C4-2B (cell line): ENCODE measurements around the gene PFDN4.
"Not testable (repeated sequence)": the region's sequence is repeated elsewhere in the genome, so short reads cannot be mapped to it uniquely, and the experiment has no call there.

Experiments
- H3K27ac ChIP-seq: fragments of 450-650 bp; 2 replicates; pipeline ENCODE4 v1.5.1; 2017
- ZFX ChIP-seq: fragments of 450-650 bp; IDR thresholded peaks from 2 replicates; pipeline ENCODE4 v1.6.1; 2017
- TF ChIP-seq, protein P1 (sequence below): fragments of 450-650 bp; conservative IDR thresholded peaks from 2 replicates; pipeline ENCODE4 v1.5.1; 2017; ENCODE audit warnings: mild to moderate bottlenecking

PFDN4 gene

DNA sequence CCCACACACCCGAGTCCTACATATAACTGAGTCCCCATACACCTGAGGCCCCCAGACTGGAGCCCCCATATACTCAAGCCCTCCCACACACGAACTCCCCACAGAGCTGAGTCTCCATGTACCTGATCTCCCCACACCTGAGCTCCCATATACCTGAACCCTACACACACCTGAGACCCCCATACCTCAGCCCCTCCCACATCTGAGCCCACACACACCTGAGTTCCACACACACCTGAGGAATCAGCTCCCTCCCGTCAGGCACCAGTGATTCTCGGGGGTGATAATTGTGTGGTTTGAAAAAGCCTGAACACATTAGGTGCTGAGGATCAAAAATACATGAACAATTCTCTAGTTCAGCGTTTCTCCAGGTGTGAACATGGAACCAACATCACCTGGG is 15.4 kb downstream of the PFDN4 start:
- H3K27ac ChIP-seq: no peak overlapping the region
- TF ChIP-seq, protein P1, sequence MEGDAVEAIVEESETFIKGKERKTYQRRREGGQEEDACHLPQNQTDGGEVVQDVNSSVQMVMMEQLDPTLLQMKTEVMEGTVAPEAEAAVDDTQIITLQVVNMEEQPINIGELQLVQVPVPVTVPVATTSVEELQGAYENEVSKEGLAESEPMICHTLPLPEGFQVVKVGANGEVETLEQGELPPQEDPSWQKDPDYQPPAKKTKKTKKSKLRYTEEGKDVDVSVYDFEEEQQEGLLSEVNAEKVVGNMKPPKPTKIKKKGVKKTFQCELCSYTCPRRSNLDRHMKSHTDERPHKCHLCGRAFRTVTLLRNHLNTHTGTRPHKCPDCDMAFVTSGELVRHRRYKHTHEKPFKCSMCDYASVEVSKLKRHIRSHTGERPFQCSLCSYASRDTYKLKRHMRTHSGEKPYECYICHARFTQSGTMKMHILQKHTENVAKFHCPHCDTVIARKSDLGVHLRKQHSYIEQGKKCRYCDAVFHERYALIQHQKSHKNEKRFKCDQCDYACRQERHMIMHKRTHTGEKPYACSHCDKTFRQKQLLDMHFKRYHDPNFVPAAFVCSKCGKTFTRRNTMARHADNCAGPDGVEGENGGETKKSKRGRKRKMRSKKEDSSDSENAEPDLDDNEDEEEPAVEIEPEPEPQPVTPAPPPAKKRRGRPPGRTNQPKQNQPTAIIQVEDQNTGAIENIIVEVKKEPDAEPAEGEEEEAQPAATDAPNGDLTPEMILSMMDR: no peak
- TF ChIP-seq ZFX: no peak

- no peak overlapping the region for H3K27ac ChIP-seq
- no peak for TF ChIP-seq ZFX
- TF ChIP-seq, protein P1: no peak
These were observed 15.9 kb downstream of the PFDN4 start for GRCh38 chr20:54223751-54224150.

- H3K27ac ChIP-seq: not testable (repeated sequence)
These were observed 16.8 kb downstream of the PFDN4 start for GRCh38 chr20:54224642-54225041.

DNA sequence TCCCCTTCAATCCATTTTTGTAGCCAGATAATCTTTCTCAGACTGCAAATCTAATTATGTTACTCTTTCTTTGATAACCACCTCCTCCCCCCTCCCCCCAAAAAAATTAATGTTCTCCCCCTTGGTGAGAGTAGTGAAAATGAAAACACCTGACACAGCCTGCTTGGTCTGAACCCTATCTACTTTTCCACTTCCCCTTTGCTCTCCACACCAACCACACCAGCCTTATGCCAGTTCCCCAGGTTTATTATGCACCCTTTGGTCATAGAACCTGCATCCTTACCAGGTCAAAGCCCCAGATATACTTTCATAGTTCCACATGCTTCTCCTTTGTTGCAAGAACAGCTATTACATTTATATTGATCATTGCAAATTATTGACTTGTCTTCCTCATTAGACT is 19.4 kb downstream of the PFDN4 start:
- TF ChIP-seq, protein P1: no peak
- TF ChIP-seq ZFX: no peak
- no peak overlapping the region for H3K27ac ChIP-seq

GRCh38 chr20:54227751-54228150 is 19.9 kb downstream of the PFDN4 start:
- no peak overlapping the region for H3K27ac ChIP-seq
- no peak for TF ChIP-seq ZFX
- TF ChIP-seq, protein P1: no peak

DNA sequence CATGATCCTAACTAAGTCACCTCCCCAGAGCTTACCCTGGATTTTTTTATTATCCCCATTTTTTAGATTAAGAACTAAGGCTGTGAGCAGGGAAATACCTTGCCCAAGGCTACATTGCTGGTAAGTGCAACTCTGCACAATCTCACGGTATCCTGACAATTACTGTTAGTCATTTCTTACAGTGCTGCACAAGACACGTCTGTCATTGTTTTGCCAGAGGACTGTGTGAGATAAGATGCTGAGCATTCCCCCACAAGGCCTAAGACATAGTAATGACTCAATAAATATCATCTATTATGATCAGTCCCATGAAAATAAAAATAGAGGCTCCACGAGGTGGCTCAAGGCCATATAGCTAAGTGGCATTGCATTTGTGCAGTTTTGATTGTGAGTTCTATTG is 21.0 kb downstream of the PFDN4 start:
- TF ChIP-seq, protein P1: no peak
- no peak for TF ChIP-seq ZFX
- no peak overlapping the region for H3K27ac ChIP-seq

DNA sequence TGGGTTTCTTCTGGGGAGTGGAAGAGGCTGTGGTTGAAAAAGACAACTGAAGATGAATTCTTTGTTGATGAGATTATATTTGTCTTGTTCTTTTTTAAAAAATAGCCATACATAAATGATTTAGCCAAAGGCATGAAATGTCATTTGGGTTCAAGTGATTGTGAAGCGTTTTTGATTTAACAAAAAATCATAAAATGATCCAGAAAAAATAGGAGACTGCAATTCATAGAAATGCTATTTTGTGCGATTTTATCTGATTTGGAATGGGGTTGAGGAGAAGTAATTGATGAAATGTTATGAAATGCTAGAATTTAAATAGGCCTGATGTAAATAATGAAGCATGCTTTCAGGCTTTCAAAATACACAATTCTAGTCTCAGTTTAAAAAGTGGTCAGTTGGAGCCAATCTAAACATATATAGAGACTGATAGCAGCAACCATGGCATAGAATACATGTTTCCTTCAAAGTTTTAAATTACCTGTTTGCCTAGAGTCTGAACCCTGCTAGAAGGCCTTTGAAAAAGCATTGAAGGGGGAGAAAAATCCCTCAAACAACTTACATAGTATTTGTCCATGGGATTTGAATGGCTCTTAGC is 21.8 kb downstream of the PFDN4 start:
- H3K27ac ChIP-seq: no peak overlapping the region
- no peak for TF ChIP-seq ZFX
- TF ChIP-seq, protein P1: no peak

DNA sequence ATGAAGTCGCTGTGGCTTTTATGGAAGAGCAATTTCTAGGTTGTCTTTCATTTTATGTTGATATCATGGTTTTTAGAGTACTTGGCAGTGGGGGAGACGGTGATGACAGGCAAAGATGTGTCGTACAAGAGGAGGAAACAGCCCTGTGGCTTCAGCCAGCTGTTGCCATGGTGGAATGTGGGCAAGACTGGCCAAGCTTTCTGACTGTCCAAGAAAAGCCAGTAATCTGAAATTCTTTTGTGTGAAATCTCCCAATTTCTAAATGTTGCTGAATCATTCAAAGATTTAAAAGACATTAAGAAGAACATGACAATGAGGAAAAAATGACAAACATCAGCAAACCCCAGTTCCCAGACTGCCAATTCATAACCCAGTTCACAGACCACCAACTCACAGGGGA is 23.1 kb downstream of the PFDN4 start:
- no peak for TF ChIP-seq ZFX
- TF ChIP-seq, protein P1: no peak
- H3K27ac ChIP-seq: no peak overlapping the region
